ENCODE measurements around the gene PNCK. TPM values are rescaled to one million over a fixed set of nuclear protein-coding genes. Genes with fewer than 3 reads are reported as not detected.

Gene PNCK
- total and polyA plus RNA-seq, 8 donors: 0.28 to 0.99 (median 0.49) TPM; not detected in 3

GRCh38 chrX:153636716-153637115, 36.9 kb downstream of the PNCK start:
- no peaks in the 10 kb centered on the region for H3K9me3 ChIP-seq
- H3K27ac ChIP-seq: no peak overlapping the region
- ATAC-seq (no peak), DNase-seq (peak in 1 of 6 donors; percentile 38), FAIRE-seq (no peak)
- H3K36me3 ChIP-seq: no peaks in the 10 kb centered on the region
- intact Hi-C loops (cut with DNase I): no loop called here
- WGBS, 2 donors: 53 to 54% methylated on average over 5 of the region's 5 CpGs
- H3K27me3 ChIP-seq: peaks cover 0 to 5% (median 0%) of the 10 kb centered on the region in 4 donors
- H3K4me1 ChIP-seq: no peaks in the 10 kb centered on the region
- H3K4me3 ChIP-seq: no peak overlapping the region
- no peak for TF ChIP-seq CTCF (IDR thresholded peaks at IDR 0.05)

GRCh38 chrX:153635788-153636668, 37.6 kb downstream of the PNCK start:
- DNase-seq (peak in 2 of 6 donors; percentile 48 to 60), FAIRE-seq (no peak), ATAC-seq (peak in 3 of 4 donors; percentile 45 to 79 (median 56))
- no peak overlapping the region for H3K27ac ChIP-seq
- WGBS, 2 donors: 67 to 71% methylated on average over 20 to 21 of the region's 21 CpGs
- peak in 1 of 4 donors; percentile 20 for TF ChIP-seq CTCF (IDR thresholded peaks at IDR 0.05)
- H3K4me1 ChIP-seq: no peaks in the 10 kb centered on the region
- H3K9me3 ChIP-seq: no peaks in the 10 kb centered on the region
- intact Hi-C loops (cut with DNase I): no loop called here
- H3K4me3 ChIP-seq: no peak overlapping the region
- no peaks in the 10 kb centered on the region for H3K36me3 ChIP-seq
- H3K27me3 ChIP-seq: peaks cover 0 to 4% (median 0%) of the 10 kb centered on the region in 4 donors

- H3K4me3 ChIP-seq: no peak overlapping the region
- H3K27ac ChIP-seq: no peak overlapping the region
- H3K27me3 ChIP-seq: peaks cover 0 to 4% (median 0%) of the 10 kb centered on the region in 4 donors
- FAIRE-seq (no peak), DNase-seq (peak in 1 of 6 donors; percentile 60), ATAC-seq (no peak)
- intact Hi-C loops (cut with DNase I): no loop called here
- H3K4me1 ChIP-seq: no peaks in the 10 kb centered on the region
- no peaks in the 10 kb centered on the region for H3K36me3 ChIP-seq
- TF ChIP-seq CTCF (IDR thresholded peaks at IDR 0.05): no peak
- H3K9me3 ChIP-seq: no peaks in the 10 kb centered on the region
- 87 to 88% methylated on average over 6 of the region's 6 CpGs for WGBS, 2 donors
These were observed 38.2 kb downstream of the PNCK start for GRCh38 chrX:153635388-153635787.

- WGBS, 2 donors: 37 to 64% methylated on average over 15 of the region's 15 CpGs
- H3K27me3 ChIP-seq: peaks cover 0 to 4% (median 0%) of the 10 kb centered on the region in 4 donors
- FAIRE-seq (no peak), DNase-seq (peak in 1 of 6 donors; percentile 36), ATAC-seq (peak in 2 of 4 donors; percentile 17 to 50)
- no peak for TF ChIP-seq CTCF (IDR thresholded peaks at IDR 0.05)
- H3K9me3 ChIP-seq: no peaks in the 10 kb centered on the region
- no peaks in the 10 kb centered on the region for H3K36me3 ChIP-seq
- intact Hi-C loops (cut with DNase I): no loop called here
- no peak overlapping the region for H3K4me3 ChIP-seq
- H3K27ac ChIP-seq: no peak overlapping the region
- no peaks in the 10 kb centered on the region for H3K4me1 ChIP-seq
These were observed 38.8 kb downstream of the PNCK start for GRCh38 chrX:153634832-153635231.

- no peak for TF ChIP-seq CTCF (IDR thresholded peaks at IDR 0.05)
- intact Hi-C loops (cut with DNase I): no loop called here
- H3K27ac ChIP-seq: no peak overlapping the region
- no peaks in the 10 kb centered on the region for H3K36me3 ChIP-seq
- peak in 1 of 6 donors; percentile 37 for DNase-seq
- no peak overlapping the region for H3K4me3 ChIP-seq
- ATAC-seq: no peak
- no peaks in the 10 kb centered on the region for H3K9me3 ChIP-seq
- no peaks in the 10 kb centered on the region for H3K4me1 ChIP-seq
- H3K27me3 ChIP-seq: no peaks in the 10 kb centered on the region
- FAIRE-seq: no peak
- 66 to 82% methylated on average over 9 of the region's 9 CpGs for WGBS, 2 donors
These were observed 39.4 kb downstream of the PNCK start for GRCh38 chrX:153634236-153634635.

All from pancreas (tissue), 10 donors.